ENCODE data around the gene SYNPR. TPM values are rescaled to one million over a fixed set of nuclear protein-coding genes. Genes with fewer than 3 reads are reported as not detected.

The SYNPR gene
- total RNA-seq, 6 experiments from 2014 or later = not detected

- Histone ChIP-seq H3K9me3 (no peaks in the 10 kb centered on the region), H3K4me1 (no peaks in the 10 kb centered on the region), H3K27me3 (no peaks in the 10 kb centered on the region), H3K36me3 (no peaks in the 10 kb centered on the region), H3K27ac (no peak overlapping the region), H3K4me3 (no peak overlapping the region)
- ATAC-seq (no peak), DNase-seq (no peak)
- intact Hi-C loops (cut with DNase I) = no loop called here
- TF ChIP-seq POLR2A (IDR thresholded peaks at IDR 0.05) = no peak
- TF ChIP-seq CTCF (IDR thresholded peaks at IDR 0.05) = no peak
These were observed 26.3 kb downstream of the SYNPR start for GRCh38 chr3:63304421-63304820.

DNA sequence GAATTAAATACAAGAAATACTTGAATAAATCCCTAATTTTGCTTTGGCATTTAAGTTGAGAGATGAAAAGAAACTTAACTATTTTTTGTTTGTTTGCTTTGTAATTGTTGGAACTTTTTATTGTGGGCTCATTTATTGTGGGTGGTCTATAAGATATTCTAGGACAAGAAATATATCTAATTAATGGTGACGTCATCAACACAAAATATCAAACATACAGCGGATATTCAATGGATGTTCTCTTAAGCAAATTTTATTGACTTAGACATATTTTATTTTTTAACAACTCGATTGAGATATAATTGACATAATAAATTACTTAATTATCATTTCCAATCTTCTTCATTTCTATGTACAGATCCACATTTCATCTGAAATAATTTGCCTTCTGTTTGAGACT lies 30.0 kb downstream of the SYNPR start:
- intact Hi-C loops (cut with DNase I) = no loop called here
- Histone ChIP-seq H3K27me3 (no peaks in the 10 kb centered on the region), H3K9me3 (no peaks in the 10 kb centered on the region), H3K4me1 (no peaks in the 10 kb centered on the region), H3K4me3 (no peak overlapping the region), H3K36me3 (no peaks in the 10 kb centered on the region), H3K27ac (no peak overlapping the region)
- 59% methylated on average over 3 of the region's 3 CpGs for WGBS (ENCODE audit: insufficient coverage, low coverage, low lambda C conversion rate, missing lambda C conversion rate)
- ATAC-seq (no peak), DNase-seq (no peak)
- no peak for TF ChIP-seq POLR2A (IDR thresholded peaks at IDR 0.05)

- no peaks in the 10 kb centered on the region for H3K27me3 ChIP-seq
- no peaks in the 10 kb centered on the region for H3K9me3 ChIP-seq
- ATAC-seq (no peak), DNase-seq (no peak)
- WGBS (ENCODE audit: insufficient coverage, low coverage, low lambda C conversion rate, missing lambda C conversion rate) = 3% methylated on average over 2 of the region's 2 CpGs
- H3K27ac ChIP-seq = no peak overlapping the region
- no peaks in the 10 kb centered on the region for H3K4me1 ChIP-seq
- intact Hi-C loops (cut with DNase I) = no loop called here
- no peaks in the 10 kb centered on the region for H3K36me3 ChIP-seq
- TF ChIP-seq POLR2A (IDR thresholded peaks at IDR 0.05) (no peak), CTCF (IDR thresholded peaks at IDR 0.05) (no peak)
- no peak overlapping the region for H3K4me3 ChIP-seq
These were observed 31.7 kb downstream of the SYNPR start for GRCh38 chr3:63309768-63310167.

GRCh38 chr3:63323766-63324165 lies 45.7 kb downstream of the SYNPR start:
- no peaks in the 10 kb centered on the region for H3K4me1 ChIP-seq
- no peak overlapping the region for H3K27ac ChIP-seq
- H3K27me3 ChIP-seq = no peaks in the 10 kb centered on the region
- TF ChIP-seq CTCF (IDR thresholded peaks at IDR 0.05) = no peak
- no peak for TF ChIP-seq POLR2A (IDR thresholded peaks at IDR 0.05)
- H3K4me3 ChIP-seq = no peak overlapping the region
- no peaks in the 10 kb centered on the region for H3K9me3 ChIP-seq
- ATAC-seq (no peak), DNase-seq (no peak)
- H3K36me3 ChIP-seq = no peaks in the 10 kb centered on the region
- intact Hi-C loops (cut with DNase I) = no loop called here

GRCh38 chr3:63324621-63325020 lies 46.5 kb downstream of the SYNPR start:
- no peaks in the 10 kb centered on the region for H3K9me3 ChIP-seq
- WGBS (ENCODE audit: insufficient coverage, low coverage, low lambda C conversion rate, missing lambda C conversion rate) = 75% methylated on average over 2 of the region's 2 CpGs
- intact Hi-C loops (cut with DNase I) = no loop called here
- no peaks in the 10 kb centered on the region for H3K27me3 ChIP-seq
- DNase-seq (no peak), ATAC-seq (no peak)
- no peak overlapping the region for H3K27ac ChIP-seq
- H3K4me1 ChIP-seq = no peaks in the 10 kb centered on the region
- no peak overlapping the region for H3K4me3 ChIP-seq
- H3K36me3 ChIP-seq = no peaks in the 10 kb centered on the region
- TF ChIP-seq POLR2A (IDR thresholded peaks at IDR 0.05) (no peak), CTCF (IDR thresholded peaks at IDR 0.05) (no peak)

Data from right lobe of liver (tissue), 6 donors.